SU-DHL-6 (cell line): ENCODE data around the gene FOSB.

Experiments
- H2AFZ ChIP-seq: fragments of 200-600 bp; sonication (generic); 2 replicates; pipeline ENCODE4 v1.6.1; 2014; ENCODE audit warnings: low read depth, mild to moderate bottlenecking, moderate library complexity, mixed read lengths, antibody characterized with exemption, low read length; ENCODE audit not compliant: severe bottlenecking
- H3F3A ChIP-seq: fragments of 200-600 bp; shearing (Covaris generic); 2 replicates; pipeline ENCODE4 v1.6.0; 2016; ENCODE audit warnings: antibody characterized with exemption, mild to moderate bottlenecking; ENCODE audit not compliant: insufficient read depth
- H3K27ac ChIP-seq: fragments of 200-600 bp; sonication (generic); 2 replicates; pipeline ENCODE4 v1.5.1; 2016; ENCODE audit warnings: low read depth, mild to moderate bottlenecking, low read length, moderate library complexity, mixed read lengths
- H3K27me3 ChIP-seq: fragments of 200-600 bp; sonication (generic), shearing (Covaris generic); 2 replicates; pipeline ENCODE4 v1.6.0; 2014; ENCODE audit warnings: mild to moderate bottlenecking, low read length
- H3K36me3 ChIP-seq: fragments of 200-600 bp; sonication (generic); 2 replicates; pipeline ENCODE4 v1.6.1; 2014; ENCODE audit warnings: mild to moderate bottlenecking, low read length, mixed read lengths
- H3K4me2 ChIP-seq: fragments of 300-600, 200-600 bp; shearing (Covaris generic), sonication (generic); 2 replicates; pipeline ENCODE4 v1.6.0; 2014; ENCODE audit warnings: low read length, low read depth, mild to moderate bottlenecking; ENCODE audit not compliant: poor library complexity, severe bottlenecking
- H3K4me3 ChIP-seq: fragments of 200-600 bp; sonication (generic); 2 replicates; pipeline ENCODE4 v1.5.1; 2014; ENCODE audit warnings: antibody characterized with exemption, low read length, mild to moderate bottlenecking, mixed read lengths; ENCODE audit not compliant: insufficient read depth, poor library complexity, severe bottlenecking
- H3K79me2 ChIP-seq: fragments of 200-600 bp; sonication (generic); 2 replicates; pipeline ENCODE4 v1.6.1; 2014; ENCODE audit warnings: mild to moderate bottlenecking, low read length, moderate library complexity; ENCODE audit not compliant: insufficient read depth
- H3K9ac ChIP-seq: fragments of 200-600 bp; sonication (generic); 2 replicates; pipeline ENCODE4 v1.7.0; 2014; ENCODE audit warnings: mild to moderate bottlenecking, low read length
- H3K9me2 ChIP-seq: fragments of 200-600 bp; sonication (generic); replicated peaks from 2 replicates; pipeline ENCODE4 v1.6.1; 2014; ENCODE audit warnings: low read length; ENCODE audit not compliant: insufficient read depth
- H3K9me3 ChIP-seq: fragments of 200-600 bp; sonication (generic); 2 replicates; pipeline ENCODE4 v1.6.1; 2014; ENCODE audit warnings: low read length, mixed read lengths; ENCODE audit not compliant: insufficient read depth
- H4K20me1 ChIP-seq: fragments of 200-600 bp; sonication (generic); 2 replicates; pipeline ENCODE4 v1.6.1; 2014; ENCODE audit warnings: low read depth, mild to moderate bottlenecking, antibody characterized with exemption, low read length, moderate library complexity, mixed read lengths
- EZH2phosphoT487 ChIP-seq: fragments of 200-600 bp; sonication (generic), shearing (Covaris generic); conservative IDR thresholded peaks from 2 replicates; pipeline ENCODE4 v1.6.1; 2018; ENCODE audit warnings: mild to moderate bottlenecking, antibody characterized with exemption, low read length, moderate library complexity, mixed read lengths
- TF ChIP-seq, protein P1 (sequence below): fragments of 200-600 bp; sonication (generic); IDR thresholded peaks from one replicate; pipeline ENCODE4 v1.5.1; 2017; ENCODE audit warnings: antibody characterized with exemption, mild to moderate bottlenecking, low read length, moderate library complexity; ENCODE audit not compliant: insufficient read depth, poor library complexity, severe bottlenecking

FOSB gene

DNA sequence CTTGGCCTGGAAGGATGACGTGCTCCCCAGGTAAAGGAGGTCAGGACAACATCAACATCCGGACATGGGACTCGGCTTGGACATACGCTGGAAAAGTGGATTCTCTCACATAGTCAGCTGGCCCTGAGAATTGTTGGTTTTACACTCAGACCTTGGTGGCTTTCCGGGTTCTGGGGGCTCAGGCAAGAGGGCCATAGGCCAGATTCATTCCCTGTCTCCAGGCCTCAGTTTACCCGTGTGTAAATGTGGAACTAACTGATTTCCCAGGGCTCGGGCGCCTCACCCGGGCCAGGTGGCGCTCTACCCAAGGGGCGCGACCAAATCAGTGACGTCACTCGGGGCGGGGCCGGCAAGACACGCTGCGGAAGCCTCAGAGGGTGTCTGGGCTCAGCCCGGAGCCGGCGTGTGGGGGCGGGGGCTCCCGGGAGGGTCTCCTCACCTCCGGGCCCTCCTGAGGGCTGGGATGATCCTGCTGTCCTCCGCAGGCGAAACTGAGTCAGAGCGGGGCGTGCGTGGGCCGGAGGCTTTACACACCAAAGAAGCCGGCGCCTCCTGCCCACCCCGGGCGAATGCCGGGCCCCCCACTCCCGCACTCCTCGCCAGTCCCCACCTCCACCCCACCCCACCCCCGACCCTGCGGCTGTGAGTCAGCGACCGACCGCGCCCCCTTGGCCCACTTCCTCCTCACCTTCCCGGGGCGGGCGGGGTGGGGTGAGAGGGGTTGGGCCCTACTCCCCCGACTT lies 38.6 kb downstream of the FOSB start:
- no peaks in the 10 kb centered on the region for H4K20me1 ChIP-seq
- peak overlapping the region; percentile 90 for H3K27ac ChIP-seq
- H3K9me3 ChIP-seq: no peaks in the 10 kb centered on the region
- TF ChIP-seq EZH2phosphoT487: no peak
- TF ChIP-seq, protein P1, sequence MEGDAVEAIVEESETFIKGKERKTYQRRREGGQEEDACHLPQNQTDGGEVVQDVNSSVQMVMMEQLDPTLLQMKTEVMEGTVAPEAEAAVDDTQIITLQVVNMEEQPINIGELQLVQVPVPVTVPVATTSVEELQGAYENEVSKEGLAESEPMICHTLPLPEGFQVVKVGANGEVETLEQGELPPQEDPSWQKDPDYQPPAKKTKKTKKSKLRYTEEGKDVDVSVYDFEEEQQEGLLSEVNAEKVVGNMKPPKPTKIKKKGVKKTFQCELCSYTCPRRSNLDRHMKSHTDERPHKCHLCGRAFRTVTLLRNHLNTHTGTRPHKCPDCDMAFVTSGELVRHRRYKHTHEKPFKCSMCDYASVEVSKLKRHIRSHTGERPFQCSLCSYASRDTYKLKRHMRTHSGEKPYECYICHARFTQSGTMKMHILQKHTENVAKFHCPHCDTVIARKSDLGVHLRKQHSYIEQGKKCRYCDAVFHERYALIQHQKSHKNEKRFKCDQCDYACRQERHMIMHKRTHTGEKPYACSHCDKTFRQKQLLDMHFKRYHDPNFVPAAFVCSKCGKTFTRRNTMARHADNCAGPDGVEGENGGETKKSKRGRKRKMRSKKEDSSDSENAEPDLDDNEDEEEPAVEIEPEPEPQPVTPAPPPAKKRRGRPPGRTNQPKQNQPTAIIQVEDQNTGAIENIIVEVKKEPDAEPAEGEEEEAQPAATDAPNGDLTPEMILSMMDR: peak; percentile 61
- H3F3A ChIP-seq: peaks cover 12% of the 10 kb centered on the region
- H3K36me3 ChIP-seq: no peaks in the 10 kb centered on the region
- peaks cover 34% of the 10 kb centered on the region for H3K79me2 ChIP-seq
- H3K4me3 ChIP-seq: peak overlapping the region; percentile 95
- H2AFZ ChIP-seq: peak overlapping the region; percentile 98
- peak overlapping the region; percentile 98 for H3K4me2 ChIP-seq
- H3K9ac ChIP-seq: peak overlapping the region; percentile 88
- H3K9me2 ChIP-seq: no peaks in the 10 kb centered on the region
- H3K27me3 ChIP-seq: no peaks in the 10 kb centered on the region

DNA sequence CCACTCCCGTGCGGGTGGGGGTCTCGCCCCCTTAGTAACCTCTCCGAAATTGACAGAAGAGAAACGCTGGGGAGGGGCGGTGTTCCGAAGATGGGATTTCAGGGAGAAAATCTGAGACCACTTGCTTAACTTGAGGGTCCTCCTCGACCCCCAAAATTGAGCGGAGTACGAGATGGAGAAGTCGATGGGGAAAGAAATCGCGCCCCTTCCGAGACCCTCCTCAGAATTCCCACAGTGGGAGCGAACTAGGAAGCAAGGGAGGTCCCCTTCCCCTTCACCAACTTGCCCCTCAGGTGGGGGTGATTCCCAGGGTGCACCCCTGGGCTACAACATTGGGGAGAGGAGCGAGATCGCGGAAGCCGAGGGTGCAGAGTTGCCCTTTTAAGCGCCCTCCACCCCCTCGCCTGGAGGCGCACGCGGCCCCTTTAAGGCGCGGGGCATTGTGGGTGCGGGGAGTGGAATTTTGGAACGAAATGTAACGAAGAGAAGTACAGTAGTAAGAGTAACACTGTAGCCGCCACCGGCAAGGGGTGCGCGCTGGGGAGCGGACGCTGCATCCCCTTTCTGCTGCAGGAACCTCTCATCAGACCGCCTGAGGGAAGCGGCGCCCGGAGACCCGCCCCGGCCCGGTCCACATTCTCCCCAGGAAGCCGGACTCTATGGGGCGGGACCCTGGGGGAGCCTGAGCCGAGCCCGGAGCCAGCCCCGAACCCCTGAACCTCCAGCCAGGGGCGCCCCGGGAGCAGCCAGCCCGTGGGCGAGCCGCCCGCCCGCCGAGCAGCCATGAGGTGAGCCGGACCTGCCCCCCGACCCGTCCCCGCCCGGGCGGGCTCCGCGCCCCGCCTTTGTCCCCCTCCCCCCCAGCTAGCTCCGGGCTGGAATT lies 39.4 kb downstream of the FOSB start, which contains the start of gene VASP:
Gene VASP (plus strand): TSS at position 491 of the 883 bp plus-strand sequence. CDS start 293 bp downstream, at position 784.
- no peaks in the 10 kb centered on the region for H4K20me1 ChIP-seq
- TF ChIP-seq, protein P1: no peak
- no peak for TF ChIP-seq EZH2phosphoT487
- H3K9me2 ChIP-seq: no peaks in the 10 kb centered on the region
- peak within 1 kb of the TSS; percentile 90 for H3K27ac ChIP-seq
- peak within 1 kb of the TSS; percentile 88 for H3K9ac ChIP-seq
- peak within 1 kb of the TSS; percentile 98 for H3K4me2 ChIP-seq
- peaks cover 12% of the 10 kb centered on the region for H3F3A ChIP-seq
- peaks cover 39% of the 10 kb centered on the region for H3K79me2 ChIP-seq
- H3K27me3 ChIP-seq: no peaks in the 10 kb centered on the region
- peak within 1 kb of the TSS; percentile 98 for H2AFZ ChIP-seq
- H3K4me3 ChIP-seq: peak within 1 kb of the TSS; percentile 95
- no peaks in the 10 kb centered on the region for H3K36me3 ChIP-seq
- no peaks in the 10 kb centered on the region for H3K9me3 ChIP-seq

DNA sequence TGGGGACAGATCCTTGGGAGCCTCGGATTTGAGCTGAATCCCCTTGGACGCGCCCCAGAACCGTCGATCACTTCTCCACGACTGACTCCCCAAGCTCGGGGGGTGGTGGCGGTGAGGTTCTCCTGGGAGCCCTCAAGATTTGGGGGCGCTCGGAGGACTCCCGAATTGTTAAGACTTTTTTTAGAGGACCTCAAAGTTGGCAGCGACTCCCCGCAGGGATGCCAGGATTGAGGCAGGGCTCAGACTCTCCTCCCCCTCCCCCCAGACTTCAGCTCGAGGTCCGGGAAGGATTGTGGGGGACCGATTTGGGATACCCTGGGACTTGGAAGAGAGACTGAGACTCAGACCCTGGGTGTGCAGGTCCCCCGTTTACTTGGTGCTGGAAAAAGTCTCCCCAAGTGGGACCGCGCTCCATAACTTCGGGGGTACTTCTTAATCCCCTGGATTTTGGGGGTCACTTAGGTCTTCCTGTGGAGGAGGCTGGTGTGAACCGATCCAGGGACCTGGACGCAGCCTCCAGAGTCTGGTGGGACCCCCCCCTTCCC lies 40.1 kb downstream of the FOSB start:
- H3F3A ChIP-seq: peaks cover 12% of the 10 kb centered on the region
- peaks cover 39% of the 10 kb centered on the region for H3K79me2 ChIP-seq
- H3K27me3 ChIP-seq: no peaks in the 10 kb centered on the region
- H3K9ac ChIP-seq: peak overlapping the region; percentile 88
- H3K9me3 ChIP-seq: no peaks in the 10 kb centered on the region
- peak overlapping the region; percentile 90 for H3K27ac ChIP-seq
- H2AFZ ChIP-seq: no peak overlapping the region
- TF ChIP-seq, protein P1: no peak
- TF ChIP-seq EZH2phosphoT487: no peak
- H3K9me2 ChIP-seq: no peaks in the 10 kb centered on the region
- H3K4me3 ChIP-seq: peak overlapping the region; percentile 95
- no peaks in the 10 kb centered on the region for H4K20me1 ChIP-seq
- H3K4me2 ChIP-seq: peak overlapping the region; percentile 98
- H3K36me3 ChIP-seq: no peaks in the 10 kb centered on the region
